GM18517 (cell line): ENCODE data around the gene WFIKKN1.
"Not testable (repeated sequence)": the region's sequence is repeated elsewhere in the genome, so short reads cannot be mapped to it uniquely, and the experiment has no call there.

Experiments used
- ATAC-seq: cut with Tn5 transposase; IDR thresholded peaks from one replicate; pipeline ENCODE4 v1.9.1; 2021; ENCODE audit warnings: mild to moderate bottlenecking, moderate library complexity; ENCODE audit not compliant: unreplicated experiment

WFIKKN1 gene

DNA sequence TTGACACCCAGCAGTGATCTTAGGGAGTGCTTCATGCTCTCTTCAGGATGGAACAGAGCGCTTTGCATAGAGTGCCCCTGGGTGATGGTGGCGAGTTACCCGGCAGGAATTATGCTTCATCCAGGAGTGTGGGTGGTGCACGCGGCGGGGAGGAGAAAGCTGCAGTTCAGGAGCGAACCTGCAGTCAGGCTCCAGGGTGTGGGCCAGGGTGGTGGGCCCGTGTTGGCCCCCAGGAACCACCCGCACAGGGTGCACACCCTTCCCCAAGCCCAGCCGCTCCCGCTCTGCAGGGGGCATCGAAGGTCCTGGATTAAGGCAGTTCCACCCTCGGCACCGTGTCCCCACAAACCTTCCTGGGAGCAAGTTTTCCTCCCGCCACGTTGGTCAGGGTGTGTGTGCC is 37.0 kb upstream of the WFIKKN1 start:
- ATAC-seq = no peak

GRCh38 chr16:595094-595528 is 35.7 kb upstream of the WFIKKN1 start:
- no peak for ATAC-seq

DNA sequence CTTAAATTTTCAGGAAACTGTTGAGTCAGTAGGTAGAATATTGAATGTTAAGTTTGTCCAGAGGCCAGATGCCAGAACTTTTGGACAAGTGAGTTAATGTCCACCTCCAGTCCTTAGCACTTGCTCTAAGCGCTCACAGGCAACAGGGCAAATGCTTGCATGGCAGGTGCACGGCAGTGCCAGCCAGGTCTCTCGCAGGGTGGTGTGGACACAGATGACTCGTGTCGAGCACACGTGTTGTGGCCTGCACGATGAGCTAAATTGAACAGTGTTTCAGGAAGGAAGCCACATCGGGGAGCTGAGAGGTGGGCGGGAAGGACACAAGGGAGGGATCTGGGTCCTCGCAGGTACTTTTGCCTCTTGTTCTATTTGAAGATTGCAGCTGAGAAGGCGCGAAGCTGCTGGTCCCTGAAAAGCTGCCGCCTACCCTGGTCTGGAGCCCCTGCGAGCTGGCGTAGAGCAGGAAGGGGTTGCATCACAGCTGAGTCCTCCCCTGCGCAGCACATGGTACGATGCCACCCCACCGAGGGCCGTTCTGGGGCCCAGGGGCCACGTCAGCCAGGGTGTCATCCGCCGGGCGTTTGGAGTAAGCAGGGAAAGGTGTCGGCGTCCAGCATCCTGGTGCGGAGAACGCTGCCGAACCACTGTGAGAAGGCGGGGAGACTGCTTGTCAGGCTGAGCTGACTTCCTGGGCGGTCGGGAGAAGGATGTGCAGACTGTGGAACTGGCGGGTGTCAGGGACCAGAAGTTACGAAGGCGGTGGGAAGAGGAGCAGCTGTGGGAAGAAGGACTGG is 34.6 kb upstream of the WFIKKN1 start:
- ATAC-seq = no peak

DNA sequence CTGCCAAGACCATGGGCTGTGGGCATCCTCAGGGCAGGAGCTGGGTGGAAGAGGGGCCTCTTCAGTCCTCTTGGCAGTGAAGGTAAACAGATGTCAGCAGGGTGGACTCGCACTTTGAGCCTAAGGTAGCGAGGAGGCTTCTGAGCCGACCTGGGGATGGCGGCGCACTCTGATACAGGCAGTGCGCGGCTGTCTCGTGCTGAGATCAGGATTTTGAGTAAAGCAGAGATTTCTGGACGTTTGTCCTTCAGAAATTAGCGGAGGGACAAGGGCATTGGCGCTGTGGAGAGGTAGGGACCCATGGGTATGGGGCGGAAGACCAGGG is 34.1 kb upstream of the WFIKKN1 start:
- ATAC-seq = no peak

GRCh38 chr16:597655-598054 is 33.1 kb upstream of the WFIKKN1 start:
- ATAC-seq = not testable (repeated sequence)

GRCh38 chr16:598823-599739 is 31.7 kb upstream of the WFIKKN1 start:
- ATAC-seq = no peak

DNA sequence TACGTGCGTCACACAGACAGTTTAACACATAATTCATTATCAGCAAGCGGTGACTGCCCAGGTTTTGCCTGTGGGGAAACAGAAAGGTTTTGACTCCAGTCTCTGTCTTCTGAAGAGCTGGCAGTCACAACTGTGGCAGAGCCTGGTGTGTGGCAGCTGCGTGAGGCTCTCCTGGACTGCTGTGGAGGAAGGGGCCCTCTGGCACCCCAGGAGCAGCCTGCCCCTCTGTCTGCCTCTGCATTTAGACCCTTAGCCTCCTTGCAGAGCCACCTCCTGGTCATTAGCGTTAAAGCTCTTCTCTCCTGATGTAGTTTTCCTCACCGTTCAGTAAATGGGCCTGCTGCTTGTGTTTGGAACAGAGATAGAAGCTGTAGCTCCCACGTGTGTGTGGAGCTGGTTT is 30.0 kb upstream of the WFIKKN1 start:
- no peak for ATAC-seq

- ATAC-seq = no peak
These were observed 26.9 kb upstream of the WFIKKN1 start for GRCh38 chr16:603933-604332.

GRCh38 chr16:606656-607307 is 24.0 kb upstream of the WFIKKN1 start:
- ATAC-seq = no peak

- no peak for ATAC-seq
These were observed 22.8 kb upstream of the WFIKKN1 start for GRCh38 chr16:608019-608418.

GRCh38 chr16:609316-609715 is 21.5 kb upstream of the WFIKKN1 start:
- no peak for ATAC-seq

DNA sequence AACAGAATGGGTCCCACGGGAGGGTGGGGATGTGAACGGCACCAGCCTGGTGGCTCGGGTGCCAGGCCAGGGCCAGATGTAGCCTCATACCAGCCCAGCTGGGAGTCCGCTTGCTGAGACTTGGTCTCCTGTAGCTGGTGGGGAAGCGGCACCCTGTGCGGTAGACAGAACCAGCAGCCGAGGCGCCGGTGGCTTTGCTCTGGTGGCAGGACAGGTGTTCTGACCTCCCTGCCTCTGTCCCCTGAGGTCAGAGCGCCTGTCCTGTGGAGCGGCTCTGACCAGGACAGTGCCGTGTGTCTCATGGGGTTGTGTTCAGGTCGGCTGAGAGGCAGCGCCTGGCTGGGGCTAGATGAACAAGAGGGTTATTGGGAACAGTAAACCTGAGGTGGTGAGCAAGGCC is 20.8 kb upstream of the WFIKKN1 start:
- ATAC-seq = no peak

- no peak for ATAC-seq
These were observed 20.0 kb upstream of the WFIKKN1 start for GRCh38 chr16:610513-611381.

- no peak for ATAC-seq
These were observed 15.7 kb upstream of the WFIKKN1 start for GRCh38 chr16:615122-615521.

GRCh38 chr16:616733-617586 is 13.8 kb upstream of the WFIKKN1 start:
- ATAC-seq = no peak

GRCh38 chr16:617855-618254 is 12.9 kb upstream of the WFIKKN1 start:
- no peak for ATAC-seq

DNA sequence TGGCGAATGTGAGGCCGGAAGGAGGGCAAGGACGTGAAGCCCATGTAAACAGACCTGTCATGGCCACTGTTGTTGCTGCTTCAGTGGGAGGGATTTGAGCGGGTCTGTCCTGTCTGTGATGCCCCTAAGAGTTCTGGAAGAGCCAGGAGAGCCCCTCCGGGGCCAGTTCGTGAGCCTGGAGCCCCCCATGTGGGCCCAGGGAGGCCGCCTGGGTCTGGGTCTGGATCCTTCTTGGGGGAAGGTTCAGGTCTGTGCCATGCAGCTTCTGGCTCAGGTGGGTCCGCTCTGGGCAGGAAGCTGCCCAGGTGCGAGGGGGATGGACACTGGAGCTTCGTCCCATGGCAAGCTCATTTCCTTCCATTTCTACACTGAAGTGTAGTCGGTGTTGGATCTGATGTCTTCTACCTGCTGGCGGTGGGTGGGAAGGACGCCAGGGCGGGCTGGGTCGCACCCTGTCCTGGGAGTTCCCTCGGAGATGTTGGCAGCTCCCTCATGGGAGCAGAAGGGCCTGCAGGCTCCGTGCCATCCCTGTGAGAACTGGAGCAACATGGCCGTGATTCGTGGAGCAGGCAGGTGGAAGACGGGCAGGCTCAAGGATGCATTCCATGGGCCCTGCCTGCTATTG is 11.2 kb upstream of the WFIKKN1 start:
- no peak for ATAC-seq

GRCh38 chr16:620700-621525 is 9.9 kb upstream of the WFIKKN1 start:
- ATAC-seq = no peak
